ENCODE results near the gene SRRD.

Gene SRRD

DNA sequence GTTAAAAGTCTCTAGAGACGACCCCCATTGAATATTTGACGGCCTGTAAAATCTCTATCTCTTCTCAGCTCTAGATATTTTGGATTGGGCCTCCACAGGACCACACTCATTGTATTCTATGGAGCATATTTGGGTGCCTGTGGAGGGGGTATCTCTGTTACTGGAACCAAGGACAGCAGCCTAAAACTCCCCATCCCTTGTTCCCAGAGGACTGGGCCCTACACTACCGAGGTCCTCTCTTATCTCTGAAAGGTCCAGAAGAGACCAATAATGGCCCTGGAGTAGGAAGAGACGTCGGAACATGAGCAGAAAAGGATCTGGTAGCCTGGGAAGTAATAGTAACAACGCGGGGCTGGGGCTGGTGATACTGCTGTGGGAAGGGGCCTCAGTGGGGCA, 636 bp upstream of the SRRD start:
- no peak for DNase-seq (ENCODE audit: low spot score)

DNA sequence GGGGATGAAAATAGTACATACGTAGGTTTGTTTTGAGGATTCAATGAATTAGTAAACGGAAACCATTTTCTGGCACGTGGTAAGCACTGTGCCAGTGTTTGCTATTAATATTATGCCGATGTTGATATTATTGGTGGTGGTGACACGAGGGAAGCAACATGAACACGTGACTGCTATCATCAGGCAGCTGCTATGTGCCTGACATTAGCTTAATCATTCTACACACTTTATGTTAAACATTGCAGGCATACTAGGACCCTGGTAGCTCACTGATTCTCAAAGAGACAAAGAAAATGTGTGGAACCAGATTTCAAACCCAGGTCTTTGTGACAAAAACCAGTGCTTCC, 656 bp downstream of the SRRD start:
- no peak for DNase-seq (ENCODE audit: low spot score)

DNA sequence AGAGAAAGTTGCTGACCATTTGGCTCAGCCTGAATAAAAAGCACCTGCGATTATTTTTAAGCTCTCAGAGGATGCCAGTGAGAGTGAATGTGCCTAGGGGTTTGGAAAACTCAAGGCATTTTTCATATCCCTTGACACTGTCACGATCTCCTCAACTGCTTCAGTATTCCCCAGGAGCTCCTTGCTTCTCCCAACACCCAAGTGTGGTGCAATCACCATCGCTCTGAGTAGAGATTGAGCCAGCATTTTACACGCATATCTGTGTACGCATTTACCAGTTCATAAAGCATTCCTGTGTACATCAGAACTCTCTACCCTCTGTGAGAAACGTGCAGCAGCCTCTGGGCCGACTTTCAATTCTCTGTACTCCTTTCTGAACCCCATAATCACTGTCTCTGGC, 1.3 kb downstream of the SRRD start:
- no peak for DNase-seq (ENCODE audit: low spot score)

DNA sequence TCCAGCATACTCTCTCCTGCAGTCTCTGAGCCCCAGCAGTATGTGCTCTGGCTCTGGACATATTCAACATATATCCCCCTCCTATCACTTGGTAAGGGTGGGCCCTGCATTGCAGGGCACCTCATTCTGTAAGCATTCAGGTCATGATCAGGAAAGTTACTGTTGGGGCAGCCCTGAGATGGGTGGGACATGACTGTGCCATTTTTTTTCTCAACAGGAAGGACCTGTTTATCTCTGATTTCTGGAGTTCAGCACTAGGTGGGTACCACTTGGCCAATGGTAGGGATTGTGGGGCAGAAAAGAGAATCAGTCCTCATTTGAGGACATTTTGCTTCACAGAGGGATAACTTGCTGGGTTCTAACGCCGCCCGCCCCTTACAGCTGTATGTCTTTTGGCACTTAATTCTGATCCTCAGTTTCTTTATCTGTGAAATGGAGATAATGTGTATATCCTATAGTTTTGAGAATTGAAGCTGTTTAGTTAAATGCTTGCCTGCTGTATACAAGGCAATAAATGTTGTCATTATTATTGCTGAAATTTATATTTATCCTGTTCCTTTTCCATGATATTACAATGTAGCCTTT, 2.2 kb downstream of the SRRD start:
- DNase-seq (ENCODE audit: low spot score) = no peak

DNA sequence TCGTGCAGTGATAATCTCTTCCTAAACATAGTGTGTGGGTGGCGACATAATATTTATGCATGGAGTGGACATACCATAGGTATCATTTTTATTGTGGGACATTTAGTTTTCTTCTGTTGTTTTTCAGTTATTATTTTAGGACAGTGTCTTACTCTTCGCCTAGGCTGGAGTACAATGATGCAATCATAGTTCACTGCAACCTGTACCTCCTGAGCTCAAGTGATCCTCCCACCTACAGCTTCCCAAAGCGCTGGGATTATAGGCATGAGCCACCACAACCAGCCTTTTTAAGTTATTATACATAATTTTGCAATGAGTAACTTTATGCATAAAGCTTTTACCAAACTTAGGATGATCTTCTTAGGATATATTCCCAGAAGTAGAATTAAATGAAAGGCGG, 2.7 kb downstream of the SRRD start:
- DNase-seq (ENCODE audit: low spot score) = no peak

DNA sequence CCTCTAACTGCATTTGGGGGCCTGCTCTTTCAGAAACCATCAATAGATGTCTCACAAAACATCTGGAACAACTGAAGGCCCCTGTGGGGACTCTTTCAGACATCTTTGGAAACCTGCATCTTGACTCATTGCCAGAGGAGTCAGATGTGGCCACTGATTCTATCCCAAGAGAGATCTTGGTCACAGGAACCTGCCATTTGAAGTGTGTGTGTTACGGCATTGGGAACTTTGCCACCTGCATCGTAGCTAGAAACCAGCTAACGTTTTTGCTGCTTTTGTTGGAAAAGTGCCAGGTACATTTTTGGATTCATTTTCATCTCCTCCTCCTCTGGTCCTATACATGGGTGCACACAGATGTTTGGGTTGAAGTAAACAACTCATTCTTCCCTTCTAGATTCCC, 4.3 kb downstream of the SRRD start:
- DNase-seq (ENCODE audit: low spot score) = no peak

DNA sequence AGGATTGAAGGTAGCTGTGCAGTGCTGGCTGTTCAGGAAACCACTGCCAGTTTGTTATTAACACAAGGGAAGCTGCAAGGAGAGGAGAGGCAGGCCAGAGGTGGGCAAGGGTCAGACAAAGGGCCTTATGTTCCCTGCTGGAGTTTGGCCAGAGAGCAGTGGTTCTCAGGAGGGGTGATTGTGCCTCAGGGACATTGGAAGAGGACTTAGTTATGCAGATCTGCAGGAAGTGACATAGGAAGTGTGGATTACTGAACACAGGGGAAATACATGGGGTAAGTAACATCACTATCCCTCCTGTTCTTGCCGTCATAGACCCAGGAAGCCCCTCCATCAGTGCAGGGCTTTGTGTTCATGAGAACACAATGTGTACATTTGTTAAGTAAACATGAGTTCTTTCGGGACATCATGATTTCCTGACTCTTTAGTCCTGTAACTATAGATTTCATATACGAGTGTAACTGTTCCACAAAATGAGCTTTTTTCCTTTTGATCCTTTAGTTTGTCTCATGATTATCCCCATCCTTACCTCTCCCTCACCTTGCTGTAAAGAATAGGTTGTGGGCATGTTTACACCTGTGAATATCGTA, 5.9 kb downstream of the SRRD start:
- no peak for DNase-seq (ENCODE audit: low spot score)

DNA sequence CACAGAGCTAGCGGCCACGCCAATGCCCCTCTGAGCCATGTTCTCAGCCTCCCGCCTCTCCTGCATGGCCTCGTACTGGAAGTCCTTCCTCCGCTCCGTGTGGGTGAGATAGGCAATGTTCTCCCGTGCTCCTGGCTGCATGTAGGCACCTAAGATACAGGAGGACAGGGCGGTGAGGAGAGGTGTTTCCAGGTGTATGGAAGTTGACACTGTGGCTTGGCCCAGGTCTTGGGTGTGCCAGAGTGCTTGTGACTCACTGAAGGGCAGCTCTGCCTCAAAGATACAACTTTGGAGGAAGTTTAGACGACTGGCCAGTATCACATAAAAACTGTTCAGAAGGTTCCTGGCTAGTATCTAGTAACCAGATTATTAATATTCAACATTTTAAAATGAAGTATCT, 8.5 kb downstream of the SRRD start:
- DNase-seq (ENCODE audit: low spot score) = no peak

DNA sequence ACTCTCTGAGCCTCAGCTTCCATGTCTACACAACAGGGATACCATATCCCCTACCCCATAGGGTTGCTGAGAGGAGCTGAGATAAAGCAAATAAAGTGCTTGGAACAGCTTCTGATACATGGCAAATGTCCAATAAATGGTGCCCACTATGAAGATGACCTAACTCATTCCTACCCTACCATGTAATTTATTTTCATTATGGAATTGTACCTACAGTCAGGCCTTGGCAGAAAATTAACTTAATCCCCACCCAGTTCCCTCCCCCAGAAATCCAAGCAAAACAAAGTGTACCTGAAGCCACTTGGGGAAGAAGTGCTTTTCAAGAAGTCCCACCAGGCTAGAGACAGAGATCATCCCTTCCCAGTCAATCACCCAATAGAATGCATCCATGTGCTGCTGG, 10.8 kb downstream of the SRRD start:
- no peak for DNase-seq (ENCODE audit: low spot score)

DNA sequence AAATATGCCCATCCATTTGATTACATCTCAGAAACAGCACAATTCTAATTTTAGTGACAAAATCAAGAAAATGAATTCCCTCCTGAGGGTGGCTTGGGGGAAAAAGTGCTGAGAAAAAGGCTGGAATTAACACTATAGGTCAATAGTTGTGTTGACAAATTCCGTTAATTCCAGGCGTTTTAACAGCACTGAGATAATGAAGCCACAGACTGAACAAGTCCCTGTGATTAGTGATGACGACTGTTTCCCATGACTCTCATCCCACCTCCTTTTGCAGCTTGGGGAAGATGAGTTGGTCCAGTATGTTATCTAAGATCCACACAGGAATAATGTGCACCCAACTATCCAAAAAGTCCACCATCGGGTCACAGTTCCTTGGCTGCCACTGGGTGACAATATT, 12.8 kb downstream of the SRRD start:
- DNase-seq (ENCODE audit: low spot score) = no peak

DNA sequence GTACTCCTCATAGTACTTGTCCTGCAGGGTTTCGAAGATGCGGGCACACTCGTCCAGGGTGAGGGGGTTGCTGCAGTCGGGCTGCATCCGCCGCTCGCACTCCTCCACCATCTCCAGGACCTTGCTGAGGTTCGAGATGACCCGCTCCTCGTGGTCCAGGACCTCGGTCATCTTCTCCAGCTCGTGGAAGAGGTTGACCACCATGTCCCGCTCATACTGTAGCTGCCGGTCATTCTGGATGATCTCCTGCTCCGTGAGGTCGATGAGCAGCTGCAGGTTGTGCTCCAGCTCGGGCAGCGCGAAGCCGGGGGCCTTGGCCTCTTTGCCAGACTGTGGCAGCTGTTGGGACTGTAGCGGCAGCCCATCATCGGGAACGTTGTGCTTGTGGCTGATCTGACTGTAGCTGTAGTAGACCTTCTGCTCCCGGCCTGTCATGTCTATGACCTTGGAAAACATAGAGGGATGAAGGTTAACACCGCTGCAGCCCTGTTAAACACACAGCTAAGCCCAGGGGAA, 15.6 kb downstream of the SRRD start:
- no peak for DNase-seq (ENCODE audit: low spot score)

DNA sequence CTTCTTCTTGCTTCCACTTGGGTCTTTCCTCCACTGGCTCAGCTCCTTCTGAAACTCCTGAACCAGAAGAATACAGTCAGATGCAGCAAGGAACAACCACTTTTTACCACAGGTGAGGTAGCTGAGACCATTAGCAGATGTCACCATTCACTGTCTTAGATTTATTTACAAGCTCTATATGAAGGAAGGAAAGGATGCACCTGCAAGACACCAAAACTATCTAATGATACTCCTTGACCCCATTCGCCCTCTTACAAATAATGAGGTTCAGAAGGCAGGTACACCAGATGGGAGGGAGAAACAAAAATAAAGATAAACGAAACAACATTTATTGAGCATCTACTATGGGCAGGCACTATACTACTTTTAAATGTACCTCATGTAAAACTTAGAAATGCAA, 18.3 kb downstream of the SRRD start:
- DNase-seq (ENCODE audit: low spot score) = no peak

DNA sequence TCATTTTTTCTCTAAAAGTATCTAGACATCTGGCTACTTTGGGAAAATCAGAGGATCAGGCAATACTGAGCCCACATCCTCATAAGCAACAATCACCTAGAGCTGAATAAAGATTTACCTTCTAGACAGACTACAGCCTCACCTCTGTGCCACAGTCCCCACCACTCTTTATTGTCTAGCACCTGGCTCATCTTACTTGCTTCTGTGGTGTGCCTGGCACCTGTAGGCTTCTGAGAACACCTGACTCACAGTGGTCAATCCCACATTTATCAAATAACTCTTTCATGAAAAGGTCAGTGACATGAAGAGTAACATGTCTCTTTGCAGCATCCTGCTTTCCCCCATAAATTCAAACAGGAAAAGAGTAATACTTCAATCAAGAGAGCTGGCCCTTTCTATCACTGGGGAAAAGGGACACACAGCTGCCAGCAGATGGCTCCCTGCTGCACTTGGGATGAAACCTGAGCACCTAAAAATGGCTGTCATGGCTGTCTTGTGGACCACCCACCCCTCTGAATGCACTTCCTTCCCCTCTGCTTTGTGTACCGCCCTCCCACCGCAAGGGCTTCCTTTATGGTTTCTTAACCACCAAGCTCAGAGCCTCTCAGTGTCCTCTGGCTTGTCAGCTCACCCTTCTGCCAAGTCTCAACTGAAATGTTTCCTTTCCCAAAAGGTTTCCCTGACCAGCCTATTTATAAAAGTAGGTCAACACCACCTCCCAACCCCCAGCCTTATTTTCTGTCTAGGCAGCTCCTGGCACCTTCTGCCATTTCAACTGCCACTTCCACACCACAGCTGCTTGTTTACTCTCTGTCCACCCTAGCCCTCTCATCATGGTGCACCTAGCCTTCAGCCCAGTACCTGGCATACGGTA, 19.2 kb downstream of the SRRD start:
- no peak for DNase-seq (ENCODE audit: low spot score)

DNA sequence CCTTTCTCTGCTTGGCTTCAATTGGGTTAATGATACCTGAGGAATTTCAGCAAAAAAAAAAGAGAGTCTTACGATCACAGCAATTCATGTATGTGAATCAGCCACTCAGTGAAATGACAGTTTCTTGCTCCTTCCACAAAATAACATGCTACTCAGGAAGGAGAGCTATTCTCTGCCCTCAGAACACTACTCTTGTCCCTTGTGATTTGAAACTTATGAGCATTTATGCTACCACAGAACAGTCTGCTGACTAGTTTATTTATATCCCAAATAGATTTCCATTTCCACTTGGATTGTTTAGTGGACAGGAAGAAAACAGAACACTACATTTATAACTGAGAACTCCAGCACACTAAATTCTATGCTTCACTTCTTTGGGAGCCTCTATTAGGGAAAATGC, 20.1 kb downstream of the SRRD start:
- DNase-seq (ENCODE audit: low spot score) = no peak

DNA sequence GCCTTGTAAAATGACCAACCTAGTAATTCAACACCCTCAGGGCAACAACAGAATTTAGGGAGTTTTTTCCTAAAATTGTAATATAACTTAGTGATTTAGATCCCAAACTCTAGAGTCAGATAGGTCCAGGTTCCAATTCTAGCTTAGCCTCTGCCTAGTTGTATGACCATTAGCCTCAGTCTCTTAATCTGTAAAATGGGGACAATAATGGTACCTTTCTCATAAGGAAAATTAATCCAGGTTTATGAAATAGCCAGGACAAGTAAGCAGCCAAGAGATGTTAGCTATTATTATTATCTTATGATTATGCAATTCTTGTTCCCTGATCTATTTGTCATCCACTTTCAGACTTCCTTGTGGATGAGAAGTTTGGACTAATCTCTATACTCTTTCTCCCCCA, 24.5 kb downstream of the SRRD start:
- no peak for DNase-seq (ENCODE audit: low spot score)

DNA sequence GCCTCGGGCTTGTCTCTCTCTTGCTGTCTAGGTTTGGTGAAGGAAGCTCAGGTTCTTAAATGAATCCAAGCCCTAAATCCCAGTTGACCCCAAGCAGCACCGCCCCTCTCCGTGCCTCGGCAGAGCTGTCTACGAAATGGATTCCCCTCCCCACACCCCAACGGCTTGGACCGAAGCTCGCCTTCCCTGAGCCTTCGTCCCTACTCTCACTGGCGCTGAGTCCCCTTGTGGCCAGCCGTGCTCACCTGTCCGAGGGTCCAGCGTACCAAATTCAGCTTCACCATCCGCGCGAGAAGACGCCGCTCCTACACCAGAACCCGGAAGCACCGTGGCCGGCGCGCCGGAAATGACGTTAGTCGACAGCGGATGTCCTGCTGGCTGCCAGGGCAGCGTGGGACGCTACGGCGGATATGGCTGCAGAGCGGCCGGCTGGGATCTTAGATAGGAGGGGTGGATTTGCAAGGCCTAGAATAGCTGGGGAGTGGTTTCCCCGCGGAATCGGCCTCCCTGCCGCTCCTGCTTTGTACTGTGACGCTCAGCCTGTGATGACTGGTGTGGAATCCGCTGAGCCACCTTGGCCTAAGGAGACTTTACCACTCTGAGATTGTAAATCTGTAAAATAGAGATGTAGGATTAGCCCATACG, 28.6 kb downstream of the SRRD start, which contains the start of gene TFIP11:
Gene TFIP11 (minus strand): TSS at position 325 of the 645 bp plus-strand sequence. CDS start 2,201 bp downstream, outside the sequence.
- DNase-seq (ENCODE audit: low spot score) = peak; percentile 98

DNA sequence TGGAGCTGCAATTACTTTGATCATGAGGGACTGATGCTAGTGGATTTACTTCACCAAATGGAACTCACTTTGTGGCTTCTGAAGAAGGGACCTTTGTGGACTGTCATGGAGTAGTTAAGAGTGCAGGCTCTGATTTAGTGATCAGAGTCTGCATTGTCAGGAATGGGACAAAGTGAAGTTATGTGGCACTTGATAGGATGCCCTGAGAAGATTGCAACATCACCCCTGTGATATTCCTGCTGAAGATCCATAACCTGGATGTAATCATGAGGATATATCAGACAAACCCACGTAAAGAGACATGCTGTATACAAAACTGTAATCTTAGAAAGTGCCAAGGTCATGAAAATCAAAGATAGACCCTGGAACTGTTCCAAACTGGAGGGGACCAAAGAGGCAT, 30.2 kb downstream of the SRRD start:
- DNase-seq (ENCODE audit: low spot score) = no peak

DNA sequence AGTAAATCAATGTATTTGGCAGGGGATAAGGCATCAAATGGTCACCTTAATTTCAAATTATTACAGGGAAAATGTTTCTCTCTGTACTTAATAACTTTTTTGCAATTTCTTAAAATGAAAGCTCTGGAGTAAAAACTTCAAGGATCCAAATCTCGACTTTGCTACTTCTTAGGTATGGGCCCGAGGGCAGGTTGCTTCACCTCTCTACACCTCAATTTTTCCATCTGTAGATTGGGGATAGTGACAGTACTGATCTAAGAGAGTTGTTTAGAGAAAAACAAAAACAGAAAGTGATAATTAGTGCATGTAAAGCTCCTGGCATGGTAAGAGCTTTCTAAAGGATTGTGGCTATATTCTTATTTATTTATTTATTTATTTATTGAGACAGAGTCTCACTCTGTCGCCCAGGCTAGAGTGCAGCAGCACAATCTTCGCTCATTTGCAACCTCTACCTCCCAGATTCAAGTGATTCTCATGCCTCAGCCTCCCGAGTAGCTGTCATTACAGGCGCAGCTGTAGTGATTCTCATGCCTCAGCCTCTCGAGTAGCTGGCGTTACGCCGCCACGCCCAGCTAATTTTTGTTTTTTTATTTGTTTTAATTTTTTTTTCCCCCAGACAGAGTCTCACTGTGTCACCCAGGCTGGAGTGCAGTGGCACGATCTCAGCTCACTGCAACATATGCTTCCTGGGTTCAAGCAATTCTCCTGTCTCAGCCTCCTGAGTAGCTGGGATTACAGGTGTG, 30.9 kb downstream of the SRRD start:
- no peak for DNase-seq (ENCODE audit: low spot score)

DNA sequence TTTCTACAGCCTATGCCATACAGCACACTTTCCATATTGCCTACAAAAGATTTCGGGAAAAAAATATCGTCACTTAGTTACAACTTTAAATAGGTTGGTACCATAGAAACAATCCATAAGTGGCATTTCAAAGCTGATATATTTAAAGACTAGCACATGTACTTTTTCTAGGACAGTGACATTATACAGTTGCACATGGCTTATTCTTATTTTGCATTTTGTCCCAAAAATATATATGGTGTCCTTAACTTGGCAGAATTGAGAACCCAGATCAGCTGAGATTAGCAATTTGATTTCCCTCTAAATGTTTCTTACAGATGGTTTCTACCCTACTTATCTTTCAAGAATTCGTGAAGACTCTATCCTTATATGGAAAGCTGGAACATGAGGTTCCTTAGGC, 32.3 kb downstream of the SRRD start:
- no peak for DNase-seq (ENCODE audit: low spot score)

DNA sequence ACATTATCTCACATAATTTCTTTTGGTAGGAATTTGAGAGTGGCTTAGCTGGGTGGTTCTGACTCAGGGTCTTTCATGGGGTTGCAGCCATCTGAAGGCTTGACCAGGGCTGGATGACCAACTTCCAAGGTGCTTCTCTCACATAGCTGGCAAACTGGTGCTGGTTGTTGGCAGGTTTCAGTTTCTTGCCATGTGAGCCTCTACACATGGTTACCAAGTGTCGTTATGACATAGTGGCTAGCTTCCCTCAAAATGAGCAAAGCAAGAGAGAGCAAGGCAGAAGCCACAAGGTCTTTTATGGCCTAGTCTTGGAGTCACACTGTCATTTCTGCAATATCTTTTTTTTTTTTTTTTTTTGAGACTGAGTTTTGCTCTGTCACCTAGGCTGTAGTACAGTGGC, 32.8 kb downstream of the SRRD start:
- no peak for DNase-seq (ENCODE audit: low spot score)

DNA sequence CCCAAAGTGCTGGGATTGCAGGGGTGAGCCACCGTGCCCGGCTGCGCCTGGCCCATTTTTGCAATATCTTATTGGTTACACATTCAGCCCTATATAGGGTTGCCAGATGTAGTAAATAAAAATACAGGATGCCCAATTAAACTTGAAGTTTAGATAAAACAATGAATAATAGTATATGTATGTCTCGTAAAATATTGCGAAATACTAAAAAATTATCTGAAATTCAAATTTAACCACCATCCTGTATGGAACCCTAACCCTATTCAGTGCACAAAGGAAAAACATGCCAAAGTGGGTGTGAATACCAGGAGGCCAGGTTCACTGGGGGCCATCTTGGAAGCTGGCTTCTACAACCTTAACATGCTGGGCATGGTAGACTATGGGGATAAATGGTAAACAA, 33.8 kb downstream of the SRRD start:
- DNase-seq (ENCODE audit: low spot score) = no peak

DNA sequence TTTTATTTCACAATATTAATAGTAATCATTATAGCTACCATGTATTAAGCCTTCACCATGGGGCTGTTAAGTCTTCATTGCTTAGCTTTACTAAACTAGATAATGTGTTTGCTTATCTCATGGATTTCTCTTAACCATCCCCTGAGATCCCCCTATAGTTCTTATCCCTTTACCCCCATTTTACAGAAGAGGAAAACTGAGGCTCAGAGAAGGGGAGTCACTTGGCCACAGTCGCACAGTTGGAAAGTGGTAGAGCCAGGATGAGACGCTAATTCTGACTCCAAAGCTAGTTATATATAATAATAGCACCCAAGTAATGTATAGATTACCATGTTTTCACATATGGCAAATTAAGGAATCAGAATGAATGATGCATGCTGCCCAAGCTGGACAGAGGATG, 38.3 kb downstream of the SRRD start:
- no peak for DNase-seq (ENCODE audit: low spot score)
